OCI-LY3 (cell line): Measurements from ENCODE around the gene HOXD13.

ENCODE experiments used
- H2AFZ ChIP-seq: fragments of 200-600, 300-600 bp; shearing (Covaris generic); 2 replicates; pipeline ENCODE4 v1.6.0; 2014; ENCODE audit warnings: antibody characterized with exemption, low read depth, low read length
- H3K27ac ChIP-seq: fragments of 200-600, 300-600 bp; sonication (generic); 2 replicates; pipeline ENCODE4 v1.5.1; 2014; ENCODE audit warnings: mild to moderate bottlenecking, low read length, moderate library complexity, mixed read lengths
- H3K27me3 ChIP-seq: fragments of 200-600, 300-600 bp; sonication (generic); 2 replicates; pipeline ENCODE4 v1.6.1; 2014; ENCODE audit warnings: low read depth, low read length, mixed read lengths
- H3K36me3 ChIP-seq: fragments of 200-600, 300-600 bp; sonication (generic); replicated peaks from 2 replicates; pipeline ENCODE3; 2014; ENCODE audit warnings: low read depth, low read length, mixed read lengths
- H3K4me1 ChIP-seq: fragments of 300-600, 200-600 bp; sonication (generic); 2 replicates; pipeline ENCODE4 v1.6.1; 2014; ENCODE audit warnings: low read length, mixed read lengths
- H3K4me2 ChIP-seq: fragments of 200-600, 300-600 bp; sonication (generic); 2 replicates; pipeline ENCODE4 v1.6.1; 2014; ENCODE audit warnings: low read length, mixed read lengths
- H3K4me3 ChIP-seq: fragments of 300-600, 200-600 bp; sonication (generic); 2 replicates; pipeline ENCODE4 v1.5.1; 2014; ENCODE audit warnings: antibody characterized with exemption, mild to moderate bottlenecking, low read length, moderate library complexity
- H3K79me2 ChIP-seq: fragments of 300-600, 200-600 bp; shearing (Covaris generic); 2 replicates; pipeline ENCODE4 v1.6.1; 2014; ENCODE audit warnings: mild to moderate bottlenecking, low read length, mixed read lengths
- H3K9ac ChIP-seq: fragments of 300-600, 200-600 bp; shearing (Covaris generic); 2 replicates; pipeline ENCODE4 v1.6.0; 2014; ENCODE audit warnings: mild to moderate bottlenecking, low read length, moderate library complexity
- H3K9me3 ChIP-seq: fragments of 200-600, 300-600 bp; shearing (Covaris generic); 2 replicates; pipeline ENCODE4 v1.6.1; 2014; ENCODE audit warnings: low read length, mixed read lengths; ENCODE audit not compliant: insufficient read depth
- H4K20me1 ChIP-seq: fragments of 200-600, 300-600 bp; sonication (generic); 2 replicates; pipeline ENCODE4 v1.6.1; 2016; ENCODE audit warnings: low read length, mixed read lengths; ENCODE audit not compliant: insufficient read depth
- EZH2phosphoT487 ChIP-seq: fragments of 200-600 bp; shearing (Covaris generic); IDR thresholded peaks from 2 replicates; pipeline ENCODE4 v1.6.1; 2018; ENCODE audit warnings: antibody characterized with exemption, mixed run types, low read depth
- TF ChIP-seq, protein P1 (sequence below): fragments of 200-600, 300-600 bp; sonication (generic); IDR thresholded peaks from 2 replicates; pipeline ENCODE4 v1.5.1; 2014; ENCODE audit warnings: antibody characterized with exemption, low read length, low read depth

Gene HOXD13

DNA sequence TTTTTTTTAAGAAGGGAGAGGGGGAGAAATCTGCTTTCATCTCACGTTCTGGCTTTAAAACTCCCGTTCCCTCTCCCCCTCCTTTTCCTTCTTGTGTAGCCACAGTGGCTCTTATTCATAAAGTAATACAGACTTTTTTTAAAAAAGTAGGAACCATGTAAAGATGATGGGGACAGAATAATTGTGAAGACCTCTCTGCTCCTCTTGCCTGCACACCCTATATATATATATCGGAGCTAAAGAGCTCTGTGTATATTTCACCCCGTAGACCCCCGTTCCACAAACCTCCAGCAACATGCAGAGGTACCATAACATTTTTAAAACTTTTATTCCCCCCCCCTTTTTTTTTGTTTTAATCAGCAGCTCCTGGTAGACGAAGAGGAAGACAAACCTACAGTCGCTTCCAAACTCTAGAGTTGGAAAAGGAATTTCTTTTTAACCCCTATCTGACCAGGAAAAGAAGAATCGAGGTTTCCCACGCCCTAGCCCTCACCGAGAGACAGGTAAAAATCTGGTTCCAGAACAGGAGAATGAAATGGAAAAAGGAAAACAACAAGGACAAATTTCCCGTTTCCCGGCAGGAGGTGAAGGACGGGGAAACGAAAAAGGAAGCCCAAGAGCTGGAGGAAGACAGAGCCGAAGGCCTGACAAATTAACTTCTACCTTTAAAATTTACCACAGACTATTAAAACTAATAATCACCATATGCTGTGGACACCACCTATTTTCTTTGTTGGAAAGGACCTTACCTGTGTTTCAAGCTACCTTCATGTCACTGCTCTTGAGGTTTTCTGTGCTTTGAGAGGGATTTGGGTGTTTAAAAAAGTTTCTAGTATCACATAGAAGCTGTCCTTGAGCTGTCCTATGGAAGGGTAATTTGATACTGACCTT lies 38.7 kb downstream of the HOXD13 start:
- no peaks in the 10 kb centered on the region for H3K4me1 ChIP-seq
- no peak overlapping the region for H3K9ac ChIP-seq
- no peak overlapping the region for H3K4me2 ChIP-seq
- H3K27ac ChIP-seq = no peak overlapping the region
- no peaks in the 10 kb centered on the region for H3K9me3 ChIP-seq
- TF ChIP-seq, protein P1, sequence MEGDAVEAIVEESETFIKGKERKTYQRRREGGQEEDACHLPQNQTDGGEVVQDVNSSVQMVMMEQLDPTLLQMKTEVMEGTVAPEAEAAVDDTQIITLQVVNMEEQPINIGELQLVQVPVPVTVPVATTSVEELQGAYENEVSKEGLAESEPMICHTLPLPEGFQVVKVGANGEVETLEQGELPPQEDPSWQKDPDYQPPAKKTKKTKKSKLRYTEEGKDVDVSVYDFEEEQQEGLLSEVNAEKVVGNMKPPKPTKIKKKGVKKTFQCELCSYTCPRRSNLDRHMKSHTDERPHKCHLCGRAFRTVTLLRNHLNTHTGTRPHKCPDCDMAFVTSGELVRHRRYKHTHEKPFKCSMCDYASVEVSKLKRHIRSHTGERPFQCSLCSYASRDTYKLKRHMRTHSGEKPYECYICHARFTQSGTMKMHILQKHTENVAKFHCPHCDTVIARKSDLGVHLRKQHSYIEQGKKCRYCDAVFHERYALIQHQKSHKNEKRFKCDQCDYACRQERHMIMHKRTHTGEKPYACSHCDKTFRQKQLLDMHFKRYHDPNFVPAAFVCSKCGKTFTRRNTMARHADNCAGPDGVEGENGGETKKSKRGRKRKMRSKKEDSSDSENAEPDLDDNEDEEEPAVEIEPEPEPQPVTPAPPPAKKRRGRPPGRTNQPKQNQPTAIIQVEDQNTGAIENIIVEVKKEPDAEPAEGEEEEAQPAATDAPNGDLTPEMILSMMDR = no peak
- TF ChIP-seq EZH2phosphoT487 = no peak
- H4K20me1 ChIP-seq = no peaks in the 10 kb centered on the region
- no peaks in the 10 kb centered on the region for H3K79me2 ChIP-seq
- no peak overlapping the region for H3K4me3 ChIP-seq
- no peaks in the 10 kb centered on the region for H3K36me3 ChIP-seq
- no peak overlapping the region for H2AFZ ChIP-seq
- H3K27me3 ChIP-seq = no peaks in the 10 kb centered on the region

DNA sequence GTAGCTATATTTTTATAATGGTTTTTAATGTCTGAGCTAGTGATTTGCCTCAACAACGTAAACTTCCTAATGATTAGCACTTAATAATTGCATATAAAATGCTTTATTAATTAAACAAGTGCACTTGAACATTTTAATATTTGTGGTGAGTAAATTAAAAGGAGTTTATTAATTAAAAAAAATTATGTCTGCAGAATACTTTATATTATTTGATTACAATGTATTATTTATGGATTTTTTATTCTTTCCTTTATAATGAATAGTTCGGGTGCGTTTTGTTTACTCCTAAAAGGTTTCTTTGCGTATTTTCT lies 39.3 kb downstream of the HOXD13 start:
- no peaks in the 10 kb centered on the region for H3K4me1 ChIP-seq
- TF ChIP-seq, protein P1 = no peak
- H4K20me1 ChIP-seq = no peaks in the 10 kb centered on the region
- no peak overlapping the region for H3K4me3 ChIP-seq
- no peaks in the 10 kb centered on the region for H3K79me2 ChIP-seq
- no peak overlapping the region for H3K4me2 ChIP-seq
- no peak overlapping the region for H3K27ac ChIP-seq
- H3K27me3 ChIP-seq = no peaks in the 10 kb centered on the region
- H3K9me3 ChIP-seq = no peaks in the 10 kb centered on the region
- H3K36me3 ChIP-seq = no peaks in the 10 kb centered on the region
- no peak overlapping the region for H2AFZ ChIP-seq
- no peak overlapping the region for H3K9ac ChIP-seq

DNA sequence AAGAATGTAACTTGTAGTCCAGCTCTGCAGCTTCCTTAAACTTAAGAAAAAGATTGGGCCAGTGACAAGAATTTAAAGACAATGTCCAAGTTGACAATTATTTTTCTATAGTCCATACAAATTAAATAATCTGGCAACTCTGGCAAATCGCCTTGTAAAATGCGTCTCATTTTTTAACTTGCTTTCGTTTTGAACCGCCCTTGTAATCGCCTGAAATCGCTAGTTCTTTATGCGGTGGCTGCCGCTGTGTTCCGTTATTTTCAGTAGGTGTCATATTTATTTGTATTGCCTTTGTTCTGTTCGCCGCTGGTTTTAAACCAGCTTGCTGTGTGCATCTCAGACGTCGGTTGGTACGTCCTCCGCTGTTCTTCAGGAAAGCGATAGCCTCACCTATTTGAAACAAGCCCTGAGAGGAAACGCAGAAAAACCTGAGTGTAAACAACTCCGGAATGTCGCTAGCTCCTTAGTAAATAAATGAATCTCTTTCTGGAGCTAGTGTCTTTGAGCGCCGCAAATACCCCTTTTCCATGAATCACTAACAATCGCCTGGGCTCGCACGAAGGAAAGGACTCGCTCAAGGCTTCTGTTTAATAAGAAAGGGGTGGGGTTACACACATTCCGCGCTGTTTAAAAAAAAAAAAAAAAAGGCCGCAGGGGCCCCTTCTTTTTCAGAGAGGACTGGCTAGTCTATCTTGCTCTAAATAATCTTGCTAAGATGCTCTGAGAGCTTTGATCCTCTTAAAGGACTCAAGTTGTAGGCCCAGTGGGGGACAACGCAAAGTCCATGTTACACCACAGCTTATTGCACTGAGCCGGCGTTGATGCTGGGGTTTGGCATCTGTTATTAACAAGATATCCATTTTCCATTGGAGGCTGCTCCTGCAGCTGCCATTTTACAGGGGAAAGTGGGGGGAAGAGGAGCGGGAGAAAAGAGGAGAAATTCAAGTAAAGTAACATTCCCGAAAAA lies 40.0 kb downstream of the HOXD13 start:
- no peaks in the 10 kb centered on the region for H3K36me3 ChIP-seq
- H3K4me3 ChIP-seq = no peak overlapping the region
- no peak overlapping the region for H3K4me2 ChIP-seq
- no peak overlapping the region for H3K27ac ChIP-seq
- no peaks in the 10 kb centered on the region for H3K27me3 ChIP-seq
- no peaks in the 10 kb centered on the region for H3K9me3 ChIP-seq
- no peak for TF ChIP-seq EZH2phosphoT487
- TF ChIP-seq, protein P1 = no peak
- H3K79me2 ChIP-seq = no peaks in the 10 kb centered on the region
- H4K20me1 ChIP-seq = no peaks in the 10 kb centered on the region
- no peak overlapping the region for H2AFZ ChIP-seq
- no peaks in the 10 kb centered on the region for H3K4me1 ChIP-seq
- no peak overlapping the region for H3K9ac ChIP-seq

DNA sequence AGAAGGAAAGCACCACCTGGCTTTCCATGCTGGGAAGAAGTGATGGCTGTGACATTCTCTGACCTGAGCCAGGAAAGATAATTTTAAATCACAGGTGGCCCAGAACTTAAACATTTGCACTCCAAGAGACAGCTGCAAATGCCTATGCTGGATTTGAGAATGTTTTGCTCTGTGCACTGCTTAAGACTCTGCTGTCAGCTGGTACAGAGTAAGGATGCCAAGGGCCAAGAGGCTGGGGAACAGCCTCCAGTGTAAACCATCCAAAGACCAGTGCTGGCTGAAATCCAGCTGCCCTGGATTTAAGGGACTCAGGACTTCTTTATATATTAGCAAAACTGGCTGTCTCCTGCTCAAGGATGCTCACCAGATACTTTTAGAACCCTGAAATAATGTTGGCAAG lies 40.9 kb downstream of the HOXD13 start:
- no peak overlapping the region for H3K9ac ChIP-seq
- H3K4me1 ChIP-seq = no peaks in the 10 kb centered on the region
- H3K36me3 ChIP-seq = no peaks in the 10 kb centered on the region
- H3K27ac ChIP-seq = no peak overlapping the region
- H2AFZ ChIP-seq = no peak overlapping the region
- no peaks in the 10 kb centered on the region for H3K9me3 ChIP-seq
- TF ChIP-seq, protein P1 = no peak
- no peak for TF ChIP-seq EZH2phosphoT487
- no peak overlapping the region for H3K4me3 ChIP-seq
- no peaks in the 10 kb centered on the region for H4K20me1 ChIP-seq
- no peak overlapping the region for H3K4me2 ChIP-seq
- no peaks in the 10 kb centered on the region for H3K27me3 ChIP-seq
- no peaks in the 10 kb centered on the region for H3K79me2 ChIP-seq
